RPMI8226 (cell line): Measurements from ENCODE around the gene LRP5.
"Not testable (repeated sequence)": the region's sequence is repeated elsewhere in the genome, so short reads cannot be mapped to it uniquely, and the experiment has no call there.

ENCODE experiments used
- DNase-seq: peaks from one replicate; pipeline ENCODE4 v3.0.0-alpha.2; 2015

The LRP5 gene

GRCh38 chr11:68282141-68282860 lies 30.1 kb upstream of the LRP5 start:
- peak; percentile 45 for DNase-seq

DNA sequence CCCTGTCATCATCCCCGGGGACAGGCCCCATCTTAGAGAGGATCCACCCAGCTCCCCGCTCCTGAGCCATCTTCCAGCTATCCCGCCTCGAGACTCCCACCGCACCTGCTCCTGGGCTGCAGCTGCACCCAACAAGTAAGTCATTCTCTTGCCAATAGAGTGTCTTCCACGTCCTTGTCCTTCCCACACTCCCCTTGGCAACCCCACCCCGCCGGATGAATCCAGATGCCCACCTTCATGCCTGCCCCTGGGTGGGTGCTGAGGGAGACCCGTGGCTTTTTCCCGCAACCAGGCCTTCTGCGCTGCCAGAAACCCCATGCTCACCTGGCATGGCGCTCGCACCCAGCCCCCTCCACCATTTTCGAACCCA lies 29.5 kb upstream of the LRP5 start:
- no peak for DNase-seq

DNA sequence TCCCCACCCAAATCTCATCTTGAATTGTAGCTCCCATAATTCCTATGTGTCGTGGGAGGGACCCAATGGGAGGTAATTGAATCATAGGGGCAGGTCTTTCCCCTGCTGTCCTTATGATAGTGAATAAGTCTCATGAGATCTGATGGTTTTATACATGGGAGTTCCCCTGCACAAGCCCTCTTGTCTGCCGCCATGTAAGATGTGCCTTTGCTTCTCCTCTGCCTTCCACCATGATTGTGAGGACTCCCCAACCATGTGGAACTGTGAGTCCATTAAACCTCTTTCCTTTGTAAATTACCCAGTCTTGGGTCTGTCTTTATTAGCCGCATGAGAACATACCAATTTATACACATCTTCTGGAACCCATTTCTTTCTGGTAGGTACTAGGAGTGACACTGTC lies 27.8 kb upstream of the LRP5 start:
- not testable (repeated sequence) for DNase-seq

DNA sequence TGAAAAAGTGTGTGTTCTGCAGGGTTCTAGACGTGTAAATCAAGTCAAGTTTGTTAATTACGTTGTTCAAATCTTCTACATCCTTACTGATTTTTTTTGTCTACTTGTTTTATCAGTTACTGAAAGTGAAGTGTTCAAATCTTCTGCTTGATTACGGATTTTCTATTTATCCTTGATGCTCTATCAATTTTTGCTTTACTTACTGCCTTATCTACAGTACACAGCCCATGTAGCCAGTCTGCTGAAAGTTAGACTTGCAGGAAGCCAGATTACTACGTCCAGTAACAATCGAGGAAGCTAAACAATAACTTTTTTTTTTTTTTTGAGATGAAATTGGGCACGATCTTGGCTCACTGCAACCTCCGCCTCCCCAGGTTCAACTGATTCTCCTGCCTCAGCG lies 25.0 kb upstream of the LRP5 start:
- DNase-seq = no peak

GRCh38 chr11:68289456-68289855 lies 22.9 kb upstream of the LRP5 start:
- DNase-seq = no peak

- DNase-seq = no peak
Measured at GRCh38 chr11:68293708-68294107, 18.7 kb upstream of the LRP5 start.

- DNase-seq = no peak
Measured at GRCh38 chr11:68295271-68295670, 17.1 kb upstream of the LRP5 start.

DNA sequence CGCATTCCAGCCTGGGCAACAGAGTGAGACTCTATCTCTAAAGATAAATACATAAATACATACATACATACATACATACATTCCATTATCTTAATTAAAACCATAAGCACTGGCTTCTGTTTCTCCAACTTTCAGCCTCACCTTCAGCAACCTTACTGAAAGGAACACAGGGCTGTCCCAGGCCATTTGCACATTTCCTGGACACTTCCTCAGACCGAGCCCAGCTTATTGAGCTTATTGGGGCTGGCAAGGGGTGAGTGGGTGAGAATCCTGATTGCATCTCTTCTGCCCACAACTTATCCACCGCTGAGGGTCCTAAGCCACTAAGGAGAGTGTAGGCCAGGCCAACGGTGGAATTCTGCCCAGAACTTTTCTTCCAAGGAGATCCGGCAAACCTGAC lies 16.5 kb upstream of the LRP5 start:
- DNase-seq = no peak

DNA sequence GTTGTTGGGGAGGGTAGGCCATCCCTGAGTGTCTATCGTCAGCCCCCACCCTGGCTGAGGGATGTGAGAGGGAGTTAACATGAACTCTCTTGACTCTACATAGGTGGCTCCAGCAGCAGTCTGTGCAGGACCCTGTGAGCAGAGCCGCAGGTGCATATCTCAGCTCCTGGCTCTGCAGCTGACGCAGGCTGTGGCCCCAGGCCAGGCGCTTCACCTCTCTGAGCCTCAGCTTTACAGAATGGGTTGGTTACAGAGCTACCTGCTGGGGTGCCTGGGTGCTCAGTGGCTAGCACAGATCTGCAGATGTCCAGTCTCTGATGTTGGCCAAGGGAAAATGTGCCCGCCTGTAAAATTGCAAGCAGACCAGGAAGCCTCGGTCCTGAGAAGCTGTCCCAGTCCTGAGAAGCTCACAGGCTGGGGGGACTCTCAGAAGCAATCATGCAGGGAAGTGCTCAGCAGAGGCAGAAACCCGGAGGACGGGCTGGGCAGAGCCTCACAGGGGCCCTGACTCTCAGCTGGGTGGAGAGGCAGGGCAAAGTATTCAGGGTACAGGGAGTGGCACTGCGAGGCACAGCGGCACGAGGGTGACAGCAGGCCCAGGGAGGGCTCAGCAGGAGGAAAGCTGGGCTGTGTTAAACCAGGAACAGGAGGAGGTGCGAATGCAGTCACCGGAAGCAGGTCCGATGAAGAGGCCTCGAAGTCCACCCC lies 15.9 kb upstream of the LRP5 start:
- peak; percentile 65 for DNase-seq

DNA sequence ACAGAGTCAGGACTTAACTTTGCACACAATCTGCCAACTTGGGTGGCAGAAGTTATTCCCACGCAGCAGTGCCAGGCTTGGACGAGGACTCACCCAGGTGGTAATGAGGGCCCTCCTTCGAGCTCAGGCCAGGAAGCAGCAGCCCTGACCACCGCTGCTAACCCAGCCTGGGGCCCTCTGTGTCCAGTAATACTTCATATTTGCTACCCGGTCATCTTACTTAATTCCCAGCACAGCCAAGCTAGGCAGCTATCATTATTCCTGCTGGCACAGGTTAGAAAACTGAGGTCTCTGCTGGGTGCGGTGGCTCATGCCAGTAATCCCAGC lies 15.4 kb upstream of the LRP5 start:
- no peak for DNase-seq

GRCh38 chr11:68297494-68297811 lies 14.9 kb upstream of the LRP5 start:
- no peak for DNase-seq

DNA sequence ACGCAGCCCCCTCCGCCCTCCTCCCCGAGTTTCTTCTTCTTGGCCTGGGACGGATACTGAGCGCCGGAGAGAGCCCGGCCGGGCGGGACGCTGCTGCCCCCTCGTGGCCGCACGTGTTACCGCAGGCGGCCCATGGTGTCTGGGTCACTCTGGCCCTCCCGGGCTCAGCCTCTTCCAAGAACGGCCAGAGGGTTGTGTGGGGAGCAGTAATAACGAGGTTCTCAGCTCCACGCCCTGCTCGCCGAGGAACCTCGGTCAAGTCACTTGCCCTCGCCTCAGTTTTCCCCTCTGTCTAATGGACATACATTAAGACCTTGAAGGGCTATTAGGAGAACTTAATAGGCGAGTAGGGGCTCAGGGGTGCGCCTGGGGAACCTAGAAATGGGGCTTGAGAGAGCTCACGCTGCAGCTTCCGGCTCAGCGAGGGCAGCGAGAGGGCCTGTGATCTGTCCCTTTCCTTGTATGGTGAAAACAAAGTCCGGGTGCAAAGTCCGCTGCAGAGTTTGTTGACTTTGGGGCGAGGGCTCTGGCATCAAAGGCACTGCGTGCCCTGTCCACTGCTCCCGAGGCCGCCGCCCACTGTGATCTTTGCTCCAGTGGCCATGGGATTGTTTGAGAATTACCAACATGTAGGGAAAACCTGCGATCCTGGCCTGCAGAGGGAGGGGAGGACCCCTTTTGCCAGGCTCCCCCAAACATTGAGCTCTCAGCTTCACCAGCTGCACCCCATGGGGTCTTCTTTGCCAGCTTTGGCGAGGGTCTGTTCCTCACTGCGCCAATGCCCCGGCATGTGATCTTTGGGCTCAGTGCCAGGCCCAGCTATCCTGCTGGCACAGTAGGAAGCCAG lies 14.4 kb upstream of the LRP5 start:
- DNase-seq = peak; percentile 88

- no peak for DNase-seq
Measured at GRCh38 chr11:68298659-68299516, 13.5 kb upstream of the LRP5 start.

DNA sequence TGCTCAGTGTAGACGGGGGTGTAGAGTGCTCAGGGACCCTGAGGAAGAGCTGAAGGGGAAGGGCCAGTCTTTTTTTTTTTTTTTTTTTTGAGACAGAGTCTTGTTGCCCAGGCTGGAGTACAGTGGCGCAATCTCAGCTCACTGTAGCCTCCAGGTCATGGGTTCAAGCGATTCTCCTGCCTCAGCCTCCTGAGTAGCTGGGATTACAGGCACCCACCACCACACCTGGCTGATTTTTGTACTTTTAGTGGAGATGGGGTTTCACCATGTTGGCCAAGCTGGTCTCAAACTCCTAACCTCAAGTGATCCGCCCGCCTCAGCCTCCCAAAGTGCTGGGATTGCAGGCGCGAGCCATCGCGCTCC lies 12.9 kb upstream of the LRP5 start:
- not testable (repeated sequence) for DNase-seq

- DNase-seq = no peak
Measured at GRCh38 chr11:68300076-68300830, 12.1 kb upstream of the LRP5 start.

- no peak for DNase-seq
Measured at GRCh38 chr11:68302256-68302655, 10.1 kb upstream of the LRP5 start.

GRCh38 chr11:68302670-68303069 lies 9.7 kb upstream of the LRP5 start:
- DNase-seq = peak; percentile 82

- peak; percentile 42 for DNase-seq
Measured at GRCh38 chr11:68303083-68303482, 9.3 kb upstream of the LRP5 start.

GRCh38 chr11:68303982-68304780 lies 8.2 kb upstream of the LRP5 start:
- no peak for DNase-seq

DNA sequence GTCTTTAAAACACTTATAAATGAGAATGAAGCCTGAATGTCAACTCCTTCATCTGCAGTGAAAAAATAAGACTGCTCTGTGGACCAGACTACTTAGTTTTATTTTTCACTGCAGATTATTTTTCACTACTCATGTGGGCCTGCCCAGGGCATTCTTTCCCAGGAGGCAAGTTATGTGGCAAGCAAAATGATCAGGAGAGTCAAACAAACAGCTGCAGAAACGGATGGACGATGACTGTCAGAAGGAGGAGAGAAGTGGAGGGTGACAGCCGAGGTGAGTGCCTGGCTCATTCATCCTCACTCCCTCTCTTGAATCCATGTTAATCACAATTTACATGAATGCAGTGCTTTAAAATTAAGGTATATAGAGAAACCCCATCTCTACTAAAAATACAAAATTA lies 5.8 kb upstream of the LRP5 start:
- DNase-seq = no peak

- no peak for DNase-seq
Measured at GRCh38 chr11:68308068-68308467, 4.3 kb upstream of the LRP5 start.
